GM12864 (cell line): ENCODE measurements around the gene SP110.

ENCODE experiments used
- DNase-seq: peaks from one replicate; pipeline ENCODE4 v3.0.0-alpha.2; 2011; ENCODE audit warnings: low read depth
- H3K4me3 ChIP-seq: 2 replicates; pipeline ENCODE4 v1.5.1; 2011; ENCODE audit warnings: mild to moderate bottlenecking, low read depth, low read length, control low read depth
- TF ChIP-seq, protein P1 (sequence below): IDR thresholded peaks from 2 replicates; pipeline ENCODE4 v1.5.1; 2011; ENCODE audit warnings: low read depth, mild to moderate bottlenecking, moderate library complexity, low read length, control low read depth, inconsistent platforms; ENCODE audit errors: missing control alignments

The SP110 gene

DNA sequence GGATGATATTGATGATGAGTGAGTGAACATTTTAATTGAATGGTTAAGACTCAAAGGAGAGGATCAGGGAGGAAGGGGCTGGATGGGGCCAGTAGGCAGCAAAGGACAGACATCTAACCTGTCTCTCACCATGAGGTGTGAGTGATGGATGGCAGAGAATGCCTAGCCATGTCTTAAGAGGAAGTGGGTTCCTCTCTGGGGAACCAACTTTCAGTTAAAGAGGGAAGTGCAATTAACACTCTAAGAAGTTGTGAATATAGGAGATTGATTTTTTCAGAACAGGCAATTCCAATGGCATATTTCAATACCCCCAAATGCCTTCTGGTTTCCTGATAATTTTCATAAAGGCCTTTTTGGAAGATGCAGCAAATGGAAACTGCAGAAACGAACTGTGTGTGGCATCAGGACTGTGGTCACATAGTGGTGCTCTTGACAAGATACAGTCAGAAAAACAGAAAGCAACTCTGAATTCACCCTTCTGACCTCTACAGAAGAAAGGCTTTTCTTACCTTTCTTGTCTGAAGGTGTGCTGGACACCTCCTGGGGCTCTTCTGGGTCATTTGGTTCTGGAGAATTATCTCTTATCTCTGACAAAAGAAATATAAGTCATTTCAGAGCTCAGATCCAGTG, 10.2 kb downstream of the SP110 start:
- DNase-seq = no peak
- TF ChIP-seq, protein P1, sequence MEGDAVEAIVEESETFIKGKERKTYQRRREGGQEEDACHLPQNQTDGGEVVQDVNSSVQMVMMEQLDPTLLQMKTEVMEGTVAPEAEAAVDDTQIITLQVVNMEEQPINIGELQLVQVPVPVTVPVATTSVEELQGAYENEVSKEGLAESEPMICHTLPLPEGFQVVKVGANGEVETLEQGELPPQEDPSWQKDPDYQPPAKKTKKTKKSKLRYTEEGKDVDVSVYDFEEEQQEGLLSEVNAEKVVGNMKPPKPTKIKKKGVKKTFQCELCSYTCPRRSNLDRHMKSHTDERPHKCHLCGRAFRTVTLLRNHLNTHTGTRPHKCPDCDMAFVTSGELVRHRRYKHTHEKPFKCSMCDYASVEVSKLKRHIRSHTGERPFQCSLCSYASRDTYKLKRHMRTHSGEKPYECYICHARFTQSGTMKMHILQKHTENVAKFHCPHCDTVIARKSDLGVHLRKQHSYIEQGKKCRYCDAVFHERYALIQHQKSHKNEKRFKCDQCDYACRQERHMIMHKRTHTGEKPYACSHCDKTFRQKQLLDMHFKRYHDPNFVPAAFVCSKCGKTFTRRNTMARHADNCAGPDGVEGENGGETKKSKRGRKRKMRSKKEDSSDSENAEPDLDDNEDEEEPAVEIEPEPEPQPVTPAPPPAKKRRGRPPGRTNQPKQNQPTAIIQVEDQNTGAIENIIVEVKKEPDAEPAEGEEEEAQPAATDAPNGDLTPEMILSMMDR = no peak
- H3K4me3 ChIP-seq = no peak overlapping the region

DNA sequence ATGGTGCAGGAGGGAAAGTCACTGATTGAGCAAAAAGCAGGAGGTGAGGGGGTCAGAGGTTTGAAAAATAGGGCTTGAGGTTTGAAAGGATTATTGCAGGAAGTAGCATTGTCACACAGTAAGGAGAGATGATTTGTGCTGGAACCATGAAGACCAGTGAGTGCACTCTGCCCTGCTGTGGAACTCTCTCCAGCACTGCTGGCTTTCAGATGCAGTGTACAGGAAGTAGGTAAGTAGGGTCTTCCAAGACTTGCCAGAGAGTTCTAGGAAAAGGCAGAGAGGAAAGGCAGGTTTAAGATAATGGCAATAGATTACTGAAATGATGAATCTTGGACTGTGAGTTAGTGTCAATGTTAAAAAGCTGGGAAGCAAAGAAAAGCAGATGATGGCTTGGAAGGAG, 11.2 kb downstream of the SP110 start:
- TF ChIP-seq, protein P1 = no peak
- H3K4me3 ChIP-seq = no peak overlapping the region
- DNase-seq = no peak

DNA sequence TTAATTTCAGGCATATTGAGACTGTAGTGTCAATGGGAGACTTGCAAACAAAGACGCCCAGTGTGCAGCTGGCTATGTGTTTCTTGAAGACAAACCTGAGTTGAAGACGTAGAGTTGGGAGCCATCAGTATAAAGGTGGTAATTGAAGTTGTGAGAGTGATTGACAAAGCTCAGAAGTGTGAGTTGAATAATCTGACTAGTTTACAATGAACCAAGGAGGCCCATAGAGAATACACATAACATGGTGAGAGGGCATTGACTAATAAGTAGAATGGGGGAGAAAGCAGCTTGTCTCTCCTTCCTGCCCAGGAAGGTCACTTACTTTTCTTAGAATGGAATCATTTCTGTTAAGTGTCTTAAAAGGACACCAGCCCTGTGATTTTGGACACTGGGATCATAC, 14.1 kb downstream of the SP110 start:
- H3K4me3 ChIP-seq = no peak overlapping the region
- DNase-seq = no peak
- TF ChIP-seq, protein P1 = no peak

DNA sequence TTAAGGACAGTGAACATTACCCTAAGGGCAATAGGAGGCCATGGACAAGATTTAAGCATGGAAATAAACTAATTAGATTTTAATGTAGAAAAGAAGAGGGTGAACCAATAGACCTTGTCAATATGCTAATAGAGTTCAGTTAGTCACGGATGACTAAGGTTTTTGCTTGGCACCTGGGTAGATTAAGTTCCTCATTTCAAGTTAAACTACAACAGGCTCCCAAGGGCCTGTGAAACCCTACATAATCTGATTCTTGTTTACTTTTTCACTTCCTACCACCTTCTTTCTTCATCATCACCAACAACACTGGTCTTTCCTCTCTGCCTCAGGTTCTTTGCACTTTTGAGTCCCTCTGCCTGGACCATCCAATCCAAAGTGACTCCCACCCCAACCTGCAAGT, 14.8 kb downstream of the SP110 start:
- H3K4me3 ChIP-seq = no peak overlapping the region
- TF ChIP-seq, protein P1 = no peak
- no peak for DNase-seq

DNA sequence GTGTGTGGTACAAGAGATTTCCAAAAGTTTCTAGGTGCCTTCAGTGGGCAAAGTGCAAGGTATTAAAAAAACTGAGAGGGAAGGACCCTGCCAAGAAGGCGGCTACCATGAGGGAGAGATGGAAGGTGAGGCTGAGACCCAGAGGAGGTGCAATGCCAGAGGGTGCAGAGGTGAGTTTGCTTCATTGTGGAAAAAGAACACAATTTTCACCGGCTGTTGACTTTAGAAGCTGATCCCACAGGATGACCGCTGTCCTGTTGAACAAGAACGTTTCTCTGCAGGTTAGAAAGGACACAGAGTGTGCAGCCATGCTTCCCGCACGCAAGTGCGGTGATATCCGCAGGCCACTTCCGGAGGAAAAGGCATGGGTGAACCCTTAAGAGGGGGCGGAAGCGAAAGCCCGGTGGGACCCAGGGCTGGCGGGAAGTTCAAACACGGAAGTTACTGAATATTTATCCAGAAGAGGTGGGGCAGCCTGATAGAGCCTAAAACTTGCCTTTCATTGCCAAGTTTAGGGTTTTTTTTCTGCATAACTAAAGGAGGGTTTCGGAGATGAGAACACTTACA, 16.6 kb downstream of the SP110 start:
- peak; percentile 79 for DNase-seq
- H3K4me3 ChIP-seq = no peak overlapping the region
- TF ChIP-seq, protein P1 = no peak

GRCh38 chr2:230202430-230203109, 17.2 kb downstream of the SP110 start:
- DNase-seq = no peak

More at GRCh38 chr2:230202430-230203109, 17.2 kb downstream of the SP110 start:
- no peak overlapping the region for H3K4me3 ChIP-seq
- TF ChIP-seq, protein P1 = peak; percentile 23
